ENCODE measurements around the gene HOXC5.

The HOXC5 gene

GRCh38 chr12:54018468-54018984, 14.3 kb upstream of the HOXC5 start:
- DNase-seq (ENCODE audit: low read depth, low spot score), result no peak
- no peak overlapping the region for H3K27ac ChIP-seq

- no peak overlapping the region for H3K27ac ChIP-seq
- no peak for DNase-seq (ENCODE audit: low read depth, low spot score)
These were observed 13.6 kb upstream of the HOXC5 start for GRCh38 chr12:54019091-54019811.

GRCh38 chr12:54019924-54020590, 12.8 kb upstream of the HOXC5 start:
- DNase-seq (ENCODE audit: low read depth, low spot score), result no peak
- no peak overlapping the region for H3K27ac ChIP-seq

- no peak overlapping the region for H3K27ac ChIP-seq
These were observed 12.1 kb upstream of the HOXC5 start for GRCh38 chr12:54020591-54021405.

GRCh38 chr12:54021432-54022013, 11.3 kb upstream of the HOXC5 start:
- no peak for DNase-seq (ENCODE audit: low read depth, low spot score)
- no peak overlapping the region for H3K27ac ChIP-seq

More at GRCh38 chr12:54020591-54021405, 12.1 kb upstream of the HOXC5 start:
- no peak for DNase-seq (ENCODE audit: low read depth, low spot score)

- DNase-seq (ENCODE audit: low read depth, low spot score), result no peak
- no peak overlapping the region for H3K27ac ChIP-seq
These were observed 9.6 kb upstream of the HOXC5 start for GRCh38 chr12:54022960-54023884.

- no peak for DNase-seq (ENCODE audit: low read depth, low spot score)
- no peak overlapping the region for H3K27ac ChIP-seq
These were observed 8.7 kb upstream of the HOXC5 start for GRCh38 chr12:54024127-54024526.

- no peak overlapping the region for H3K27ac ChIP-seq
- no peak for DNase-seq (ENCODE audit: low read depth, low spot score)
These were observed 8.1 kb upstream of the HOXC5 start for GRCh38 chr12:54024581-54025305.

- DNase-seq (ENCODE audit: low read depth, low spot score), result no peak
- H3K27ac ChIP-seq, result no peak overlapping the region
These were observed 7.1 kb upstream of the HOXC5 start for GRCh38 chr12:54025499-54026405.

- DNase-seq (ENCODE audit: low read depth, low spot score), result no peak
- no peak overlapping the region for H3K27ac ChIP-seq
These were observed 6.0 kb upstream of the HOXC5 start for GRCh38 chr12:54026640-54027441.

GRCh38 chr12:54027442-54027786, 5.4 kb upstream of the HOXC5 start:
- no peak for DNase-seq (ENCODE audit: low read depth, low spot score)
- H3K27ac ChIP-seq, result no peak overlapping the region

- no peak for DNase-seq (ENCODE audit: low read depth, low spot score)
- H3K27ac ChIP-seq, result no peak within 1 kb of the TSS
These were observed 4.3 kb upstream of the HOXC5 start, which contains the start of gene HOXC6 for GRCh38 chr12:54028314-54029201. Gene HOXC6, plus strand, starts transcription at chr12:54028440. Its CDS starts 82 bp downstream, at chr12:54028522.

GRCh38 chr12:54029529-54030441, 3.1 kb upstream of the HOXC5 start:
- DNase-seq (ENCODE audit: low read depth, low spot score), result no peak
- H3K27ac ChIP-seq, result no peak overlapping the region

- no peak for DNase-seq (ENCODE audit: low read depth, low spot score)
- H3K27ac ChIP-seq, result no peak overlapping the region
These were observed 2.4 kb upstream of the HOXC5 start for GRCh38 chr12:54030442-54030801.

GRCh38 chr12:54030889-54031471, 1.9 kb upstream of the HOXC5 start:
- H3K27ac ChIP-seq, result no peak overlapping the region
- DNase-seq (ENCODE audit: low read depth, low spot score), result no peak
